NCI-H226 (cell line): Measurements from ENCODE around the gene LRRC8B.
"Not testable (repeated sequence)": the region's sequence is repeated elsewhere in the genome, so short reads cannot be mapped to it uniquely, and the experiment has no call there.

Source experiments
- DNase-seq: peaks from one replicate; pipeline ENCODE4 v3.0.0-alpha.2; 2015

LRRC8B gene

GRCh38 chr1:89524369-89525168, at the start of gene LRRC8B:
Gene LRRC8B, plus strand, starts transcription at chr1:89524829. Its CDS starts 57,822 bp downstream, at chr1:89582651.
- DNase-seq, result peak; percentile 76

GRCh38 chr1:89475269-89475668, 49.4 kb upstream of the LRRC8B start:
- DNase-seq, result no peak

GRCh38 chr1:89476072-89476471, 48.6 kb upstream of the LRRC8B start:
- DNase-seq, result no peak

GRCh38 chr1:89483010-89483756, 41.4 kb upstream of the LRRC8B start:
- DNase-seq, result peak; percentile 43

- DNase-seq, result no peak
Measured at GRCh38 chr1:89483757-89484077, 40.9 kb upstream of the LRRC8B start.

- no peak for DNase-seq
Measured at GRCh38 chr1:89484092-89485038, 40.3 kb upstream of the LRRC8B start.

GRCh38 chr1:89487972-89488371, 36.7 kb upstream of the LRRC8B start:
- DNase-seq, result no peak

GRCh38 chr1:89489047-89489729, 35.4 kb upstream of the LRRC8B start:
- DNase-seq, result peak; percentile 28

GRCh38 chr1:89490389-89490788, 34.2 kb upstream of the LRRC8B start:
- DNase-seq, result no peak

- no peak for DNase-seq
Measured at GRCh38 chr1:89499320-89499719, 25.3 kb upstream of the LRRC8B start.

- DNase-seq, result no peak
Measured at GRCh38 chr1:89502042-89502441, 22.6 kb upstream of the LRRC8B start.

- no peak for DNase-seq
Measured at GRCh38 chr1:89502895-89503294, 21.7 kb upstream of the LRRC8B start.

GRCh38 chr1:89503690-89504089, 20.9 kb upstream of the LRRC8B start:
- DNase-seq, result no peak

GRCh38 chr1:89510061-89510460, 14.6 kb upstream of the LRRC8B start:
- DNase-seq, result not testable (repeated sequence)

- DNase-seq, result no peak
Measured at GRCh38 chr1:89512996-89513720, 11.5 kb upstream of the LRRC8B start.

GRCh38 chr1:89516055-89516454, 8.6 kb upstream of the LRRC8B start:
- DNase-seq, result peak; percentile 49

- DNase-seq, result no peak
Measured at GRCh38 chr1:89518221-89518631, 6.4 kb upstream of the LRRC8B start.

GRCh38 chr1:89519779-89520358, 4.8 kb upstream of the LRRC8B start:
- DNase-seq, result peak; percentile 18

- DNase-seq, result not testable (repeated sequence)
Measured at GRCh38 chr1:89521977-89522376, 2.7 kb upstream of the LRRC8B start.

- DNase-seq, result no peak
Measured at GRCh38 chr1:89523572-89524368, 859 bp upstream of the LRRC8B start.
